Neuronal stem cell (in vitro differentiated cells): ENCODE results near the gene ATM.

ENCODE experiments used
- DNase-seq: peaks from one replicate; pipeline ENCODE4 v3.0.0-alpha.2; 2013; ENCODE audit warnings: low spot score
- H2AFZ ChIP-seq: one replicate; pipeline ENCODE4 v1.6.1; 2013; ENCODE audit warnings: mild to moderate bottlenecking, low read length, inconsistent platforms
- H2AK5ac ChIP-seq: 2 replicates; pipeline ENCODE4 v1.6.1; 2013; ENCODE audit warnings: low read depth, mild to moderate bottlenecking, inconsistent platforms, low read length, moderate library complexity, mixed read lengths
- H2BK120ac ChIP-seq: 2 replicates; pipeline ENCODE4 v1.6.1; 2013; ENCODE audit warnings: low read depth, mild to moderate bottlenecking, inconsistent platforms, low read length, moderate library complexity, mixed read lengths
- H2BK12ac ChIP-seq: one replicate; pipeline ENCODE4 v1.6.1; 2013; ENCODE audit warnings: low read length, inconsistent platforms
- H2BK15ac ChIP-seq: 2 replicates; pipeline ENCODE4 v1.6.1; 2013; ENCODE audit warnings: mild to moderate bottlenecking, low read length, inconsistent platforms, mixed read lengths
- H2BK5ac ChIP-seq: one replicate; pipeline ENCODE4 v1.6.1; 2013; ENCODE audit warnings: inconsistent platforms, mild to moderate bottlenecking, low read length, moderate library complexity
- H3K14ac ChIP-seq: one replicate; pipeline ENCODE4 v1.6.1; 2013; ENCODE audit warnings: low read length, inconsistent platforms
- H3K18ac ChIP-seq: 2 replicates; pipeline ENCODE4 v1.6.1; 2013; ENCODE audit warnings: low read length, inconsistent platforms
- H3K23ac ChIP-seq: 2 replicates; pipeline ENCODE4 v1.6.1; 2013; ENCODE audit warnings: low read depth, mild to moderate bottlenecking, mixed read lengths, low read length, inconsistent platforms; ENCODE audit not compliant: poor library complexity
- H3K27ac ChIP-seq: replicated peaks from 3 replicates; pipeline ENCODE4 v1.5.1; 2013; ENCODE audit warnings: low read length, inconsistent platforms
- H3K27me3 ChIP-seq, 3 experiments: 2 replicates each; pipeline ENCODE4 v1.6.1; 2013; ENCODE audit warnings: low read length in 3 of 3, mild to moderate bottlenecking in 2 of 3, inconsistent platforms in 1 of 3, low read depth in 1 of 3, mixed read lengths in 1 of 3, moderate library complexity in 1 of 3; ENCODE audit not compliant: control insufficient read depth in 3 of 3, insufficient read depth in 3 of 3
- H3K36me3 ChIP-seq, 2 donors: replicated peaks in 1 of 2; 2 replicates each; pipeline ENCODE4 v1.6.1; 2013; ENCODE audit warnings: low read length in 2 of 2; ENCODE audit not compliant: control insufficient read depth in 2 of 2, insufficient read depth in 2 of 2
- H3K4ac ChIP-seq: 2 replicates; pipeline ENCODE4 v1.6.1; 2013; ENCODE audit warnings: inconsistent platforms, mild to moderate bottlenecking, low read length, moderate library complexity
- H3K4me1 ChIP-seq, 2 donors: 1 replicate in 1 of 2; 2 replicates in 1 of 2; pipeline ENCODE4 v1.6.1; 2013; ENCODE audit warnings: low read length in 2 of 2, low read depth in 1 of 2; ENCODE audit not compliant: control insufficient read depth in 2 of 2, insufficient read depth in 1 of 2
- H3K4me2 ChIP-seq: one replicate; pipeline ENCODE4 v1.6.1; 2013; ENCODE audit warnings: mild to moderate bottlenecking, low read length, inconsistent platforms; ENCODE audit not compliant: insufficient read depth, poor library complexity, severe bottlenecking
- H3K4me3 ChIP-seq, 2 donors: 2 replicates each; pipeline ENCODE4 v1.5.1; 2013; ENCODE audit warnings: low read length in 2 of 2, mild to moderate bottlenecking in 2 of 2, inconsistent platforms in 1 of 2, moderate library complexity in 1 of 2
- H3K79me1 ChIP-seq: one replicate; pipeline ENCODE4 v1.6.1; 2013; ENCODE audit warnings: low read depth, mild to moderate bottlenecking, inconsistent platforms, low read length, moderate library complexity
- H3K9ac ChIP-seq: one replicate; pipeline ENCODE4 v1.6.1; 2013; ENCODE audit warnings: mild to moderate bottlenecking, low read depth, low read length, inconsistent platforms; ENCODE audit not compliant: poor library complexity
- H3K9me3 ChIP-seq, 2 donors: replicated peaks in 1 of 2; 2 replicates each; pipeline versions ENCODE3 to v1.6.1; 2013; ENCODE audit warnings: low read length in 2 of 2, mild to moderate bottlenecking in 2 of 2, inconsistent platforms in 1 of 2, low read depth in 1 of 2, mixed read lengths in 1 of 2, moderate library complexity in 1 of 2; ENCODE audit not compliant: control insufficient read depth in 2 of 2, insufficient read depth in 1 of 2
- H4K8ac ChIP-seq: one replicate; pipeline ENCODE4 v1.6.1; 2013; ENCODE audit warnings: low read depth, mild to moderate bottlenecking, inconsistent platforms, low read length, moderate library complexity
- H4K91ac ChIP-seq: one replicate; pipeline ENCODE4 v1.6.1; 2013; ENCODE audit warnings: low read length, low read depth, mild to moderate bottlenecking, inconsistent platforms; ENCODE audit not compliant: poor library complexity
- WGBS, 2 donors: extraction: QIAGEN DNeasy Blood & Tissue Kit; methylation state at CpG; one replicate each; pipeline ENCODE4 v1.1.7; 2013; ENCODE audit warnings: missing lambda C conversion rate in 2 of 2, mixed read lengths in 1 of 2; ENCODE audit not compliant: insufficient read length in 2 of 2, insufficient replicate concordance in 1 of 2; ENCODE audit errors: extremely low coverage in 2 of 2; 5-methylcytosine and 5-hydroxymethylcytosine counted together

ATM gene

DNA sequence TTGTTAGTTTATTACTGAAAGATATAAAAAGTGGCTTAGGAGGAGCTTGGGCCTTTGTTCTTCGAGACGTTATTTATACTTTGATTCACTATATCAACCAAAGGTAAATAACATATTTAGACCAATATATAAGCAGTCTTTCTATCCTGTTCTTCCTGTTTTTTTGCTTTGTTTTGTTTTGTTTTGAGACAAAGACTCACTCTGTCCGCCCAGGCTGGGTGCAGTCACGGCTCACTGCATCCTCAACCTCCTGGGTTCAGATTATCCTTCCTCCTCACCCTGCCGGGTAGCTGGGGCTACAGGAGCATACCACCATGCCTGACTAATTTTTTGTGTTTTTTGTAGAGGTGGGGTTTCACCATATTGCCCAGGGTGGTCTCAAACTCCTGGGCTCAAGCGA, 66.8 kb downstream of the ATM start:
- H2BK120ac ChIP-seq: no peak overlapping the region
- H3K14ac ChIP-seq: no peak overlapping the region
- no peak overlapping the region for H2AFZ ChIP-seq
- peaks cover 4 to 96% of the 10 kb centered on the region in 2 donors for H3K36me3 ChIP-seq
- peak overlapping the region; percentile 4 for H3K18ac ChIP-seq
- H3K9me3 ChIP-seq: no peaks in the 10 kb centered on the region
- no peak overlapping the region for H3K27ac ChIP-seq
- H3K4me1 ChIP-seq: no peaks in the 10 kb centered on the region
- H3K23ac ChIP-seq: no peak overlapping the region
- no peak overlapping the region for H4K91ac ChIP-seq
- WGBS, 2 donors: no CpG with 5 or more reads among the region's 6 CpGs
- H2AK5ac ChIP-seq: no peak overlapping the region
- H3K4me3 ChIP-seq: no peak overlapping the region
- no peaks in the 10 kb centered on the region for H3K27me3 ChIP-seq
- H2BK15ac ChIP-seq: no peak overlapping the region
- H3K79me1 ChIP-seq: no peaks in the 10 kb centered on the region
- H2BK5ac ChIP-seq: no peak overlapping the region
- no peak overlapping the region for H4K8ac ChIP-seq
- H3K4ac ChIP-seq: no peak overlapping the region
- H3K9ac ChIP-seq: no peak overlapping the region
- no peak for DNase-seq
- no peak overlapping the region for H2BK12ac ChIP-seq
- no peak overlapping the region for H3K4me2 ChIP-seq

- no peak for DNase-seq
- H3K36me3 ChIP-seq: peaks cover 4 to 95% of the 10 kb centered on the region in 2 donors
- no peak overlapping the region for H2BK12ac ChIP-seq
- H2AK5ac ChIP-seq: no peak overlapping the region
- no peaks in the 10 kb centered on the region for H3K79me1 ChIP-seq
- no peak overlapping the region for H3K14ac ChIP-seq
- no peak overlapping the region for H3K18ac ChIP-seq
- H3K4me3 ChIP-seq: no peak overlapping the region
- H2BK5ac ChIP-seq: no peak overlapping the region
- H3K4me1 ChIP-seq: no peaks in the 10 kb centered on the region
- H3K27me3 ChIP-seq: no peaks in the 10 kb centered on the region
- no peak overlapping the region for H2BK15ac ChIP-seq
- H3K9ac ChIP-seq: no peak overlapping the region
- H3K4ac ChIP-seq: no peak overlapping the region
- H3K4me2 ChIP-seq: no peak overlapping the region
- no peak overlapping the region for H2BK120ac ChIP-seq
- H3K27ac ChIP-seq: no peak overlapping the region
- H4K8ac ChIP-seq: no peak overlapping the region
- H3K9me3 ChIP-seq: no peaks in the 10 kb centered on the region
- H2AFZ ChIP-seq: no peak overlapping the region
- no peak overlapping the region for H3K23ac ChIP-seq
- no CpG with 5 or more reads among the region's 3 CpGs for WGBS, 2 donors
- no peak overlapping the region for H4K91ac ChIP-seq
Observed at GRCh38 chr11:108293229-108293628, 70.4 kb downstream of the ATM start.

DNA sequence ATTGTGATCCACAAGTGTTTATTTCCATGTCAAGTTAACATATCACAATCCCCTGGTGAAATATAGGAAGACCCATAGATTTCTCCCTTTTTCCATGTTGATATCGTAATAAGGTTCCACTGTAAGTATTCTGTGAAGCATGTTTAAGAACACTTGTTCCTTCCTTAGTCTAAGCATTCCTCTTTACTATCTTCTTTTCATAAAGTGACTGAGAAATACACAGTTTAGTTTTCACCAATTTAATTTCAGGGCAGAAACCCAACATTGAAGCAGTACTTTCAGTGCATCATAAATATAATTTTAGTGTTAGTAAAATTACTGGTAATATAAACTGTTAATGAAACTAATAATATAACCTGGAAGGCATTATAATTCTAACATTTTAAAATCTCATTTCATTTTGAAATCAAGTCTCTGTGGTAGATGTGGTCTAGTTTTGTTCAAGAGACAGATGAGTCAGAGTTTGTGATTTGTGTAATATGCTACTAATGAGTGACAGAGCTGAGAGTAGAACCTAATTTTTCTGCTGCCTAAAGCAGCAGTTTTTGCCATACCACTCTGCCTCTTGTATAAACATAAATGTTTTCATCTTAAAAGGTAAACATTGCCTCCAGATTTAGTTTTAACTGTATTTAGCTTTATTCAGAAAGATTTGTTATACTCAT, 79.4 kb downstream of the ATM start:
- Histone ChIP-seq H3K36me3 (peaks cover 3 to 99% of the 10 kb centered on the region in 2 donors), H3K4me2 (no peak overlapping the region), H3K9me3 (no peaks in the 10 kb centered on the region), H2BK12ac (no peak overlapping the region), H3K27ac (no peak overlapping the region), H3K23ac (no peak overlapping the region), H2BK15ac (no peak overlapping the region), H3K79me1 (no peaks in the 10 kb centered on the region), H3K4me1 (no peaks in the 10 kb centered on the region), H3K4me3 (no peak overlapping the region), H4K8ac (no peak overlapping the region), H3K9ac (no peak overlapping the region), H3K18ac (no peak overlapping the region), H2BK120ac (no peak overlapping the region), H2BK5ac (no peak overlapping the region), H4K91ac (no peak overlapping the region), H2AK5ac (no peak overlapping the region), H3K14ac (no peak overlapping the region), H3K27me3 (no peaks in the 10 kb centered on the region), H2AFZ (no peak overlapping the region), H3K4ac (no peak overlapping the region)
- WGBS, 2 donors: no CpG with 5 or more reads among the region's 1 CpG
- no peak for DNase-seq

GRCh38 chr11:108307751-108308150, 84.9 kb downstream of the ATM start:
- H3K4ac ChIP-seq: no peak overlapping the region
- H2BK5ac ChIP-seq: no peak overlapping the region
- no peak overlapping the region for H3K27ac ChIP-seq
- H4K8ac ChIP-seq: no peak overlapping the region
- peaks cover 1 to 100% of the 10 kb centered on the region in 2 donors for H3K36me3 ChIP-seq
- no peak overlapping the region for H4K91ac ChIP-seq
- H3K4me1 ChIP-seq: no peaks in the 10 kb centered on the region
- H3K9ac ChIP-seq: no peak overlapping the region
- H2AK5ac ChIP-seq: no peak overlapping the region
- H3K23ac ChIP-seq: no peak overlapping the region
- H2BK15ac ChIP-seq: no peak overlapping the region
- no peak overlapping the region for H3K4me2 ChIP-seq
- H3K18ac ChIP-seq: no peak overlapping the region
- no CpG with 5 or more reads among the region's 3 CpGs for WGBS, 2 donors
- H2BK120ac ChIP-seq: no peak overlapping the region
- no peak for DNase-seq
- no peaks in the 10 kb centered on the region for H3K27me3 ChIP-seq
- H3K79me1 ChIP-seq: no peaks in the 10 kb centered on the region
- H2BK12ac ChIP-seq: no peak overlapping the region
- H2AFZ ChIP-seq: no peak overlapping the region
- no peaks in the 10 kb centered on the region for H3K9me3 ChIP-seq
- no peak overlapping the region for H3K4me3 ChIP-seq
- no peak overlapping the region for H3K14ac ChIP-seq
